Prostate gland (tissue), 2 donors: ENCODE data around the gene TEX22.

Experiments used
- CTCF ChIP-seq, 4 experiments: fragments of 200-600 bp in 2 of 4; fragments of 450-650 bp in 2 of 4; sonication (generic) in 2 of 4; IDR thresholded peaks; 1 replicate in 3 of 4; 2 replicates in 1 of 4; pipeline ENCODE4 v1.5.1; 2016 to 2019; ENCODE audit warnings: antibody characterized with exemption in 4 of 4, mild to moderate bottlenecking in 2 of 4, moderate library complexity in 2 of 4
- POLR2A ChIP-seq: fragments of 450-650 bp; IDR thresholded peaks from one replicate; pipeline ENCODE4 v1.6.1; 2016; ENCODE audit warnings: antibody characterized with exemption, mild to moderate bottlenecking
- POLR2AphosphoS5 ChIP-seq: sonication (generic); formaldehyde crosslinking; IDR thresholded peaks from one replicate; pipeline ENCODE4 v1.6.1; 2017; ENCODE audit warnings: antibody characterized with exemption

GRCh38 chr14:105350450-105351244 is 47.7 kb upstream of the TEX22 start:
- no peak for TF ChIP-seq CTCF (IDR thresholded peaks at IDR 0.05)
- TF ChIP-seq POLR2A: no peak
- no peak for TF ChIP-seq POLR2AphosphoS5
